ENCODE measurements around the gene ZBTB38.

Gene ZBTB38

GRCh38 chr3:141405591-141405990 is 37.3 kb downstream of the ZBTB38 start:
- no peak for DNase-seq (ENCODE audit: low read depth)

GRCh38 chr3:141406265-141406664 is 38.0 kb downstream of the ZBTB38 start:
- DNase-seq (ENCODE audit: low read depth), result no peak

- DNase-seq (ENCODE audit: low read depth), result no peak
Measured at GRCh38 chr3:141407047-141407446, 38.7 kb downstream of the ZBTB38 start.

- no peak for DNase-seq (ENCODE audit: low read depth)
Measured at GRCh38 chr3:141407825-141408224, 39.5 kb downstream of the ZBTB38 start.

- no peak for DNase-seq (ENCODE audit: low read depth)
Measured at GRCh38 chr3:141408596-141408995, 40.3 kb downstream of the ZBTB38 start.

GRCh38 chr3:141409940-141410241 is 41.6 kb downstream of the ZBTB38 start:
- DNase-seq (ENCODE audit: low read depth), result no peak

- no peak for DNase-seq (ENCODE audit: low read depth)
Measured at GRCh38 chr3:141410408-141410807, 42.1 kb downstream of the ZBTB38 start.

GRCh38 chr3:141410846-141411245 is 42.5 kb downstream of the ZBTB38 start:
- no peak for DNase-seq (ENCODE audit: low read depth)

GRCh38 chr3:141411251-141411771 is 43.0 kb downstream of the ZBTB38 start:
- no peak for DNase-seq (ENCODE audit: low read depth)

GRCh38 chr3:141412087-141412935 is 44.0 kb downstream of the ZBTB38 start:
- no peak for DNase-seq (ENCODE audit: low read depth)

GRCh38 chr3:141412936-141413354 is 44.6 kb downstream of the ZBTB38 start:
- no peak for DNase-seq (ENCODE audit: low read depth)

- no peak for DNase-seq (ENCODE audit: low read depth)
Measured at GRCh38 chr3:141413391-141413790, 45.1 kb downstream of the ZBTB38 start.

GRCh38 chr3:141413801-141414689 is 45.7 kb downstream of the ZBTB38 start:
- no peak for DNase-seq (ENCODE audit: low read depth)

GRCh38 chr3:141414800-141415462 is 46.6 kb downstream of the ZBTB38 start:
- no peak for DNase-seq (ENCODE audit: low read depth)

GRCh38 chr3:141415953-141416352 is 47.6 kb downstream of the ZBTB38 start:
- DNase-seq (ENCODE audit: low read depth), result no peak

Measured in CMK (cell line).